ENCODE data around the gene IL24.
"Not testable (repeated sequence)": the region's sequence is repeated elsewhere in the genome, so short reads cannot be mapped to it uniquely, and the experiment has no call there.

Gene IL24

GRCh38 chr1:206897175-206897574, at the start of gene IL24:
TSS of gene IL24 (plus strand) at chr1:206897443. CDS start at chr1:206897833, 390 bp downstream.
- no peak for DNase-seq

- no peak for DNase-seq
These were observed 49.3 kb upstream of the IL24 start for GRCh38 chr1:206847946-206848345.

- no peak for DNase-seq
These were observed 46.8 kb upstream of the IL24 start for GRCh38 chr1:206850401-206850800.

- DNase-seq = no peak
These were observed 45.8 kb upstream of the IL24 start for GRCh38 chr1:206851341-206852010.

- not testable (repeated sequence) for DNase-seq
These were observed 44.6 kb upstream of the IL24 start for GRCh38 chr1:206852662-206853061.

- DNase-seq = not testable (repeated sequence)
These were observed 43.5 kb upstream of the IL24 start for GRCh38 chr1:206853696-206854095.

GRCh38 chr1:206854401-206855129, 42.7 kb upstream of the IL24 start:
- no peak for DNase-seq

- DNase-seq = no peak
These were observed 41.4 kb upstream of the IL24 start for GRCh38 chr1:206855859-206856258.

- DNase-seq = peak; percentile 24
These were observed 40.4 kb upstream of the IL24 start for GRCh38 chr1:206856674-206857464.

- DNase-seq = no peak
These were observed 38.1 kb upstream of the IL24 start for GRCh38 chr1:206859082-206859521.

- no peak for DNase-seq
These were observed 37.1 kb upstream of the IL24 start for GRCh38 chr1:206860165-206860564.

GRCh38 chr1:206863266-206863665, 34.0 kb upstream of the IL24 start:
- no peak for DNase-seq

- DNase-seq = peak; percentile 87
These were observed 32.1 kb upstream of the IL24 start, which contains the start of gene IL20 for GRCh38 chr1:206864939-206865671. TSS of gene IL20 (plus strand) at chr1:206865623. CDS start at chr1:206865853, 230 bp downstream.

GRCh38 chr1:206866062-206866461, 31.2 kb upstream of the IL24 start:
- no peak for DNase-seq

- no peak for DNase-seq
These were observed 30.0 kb upstream of the IL24 start for GRCh38 chr1:206867239-206867638.

GRCh38 chr1:206867716-206868115, 29.5 kb upstream of the IL24 start:
- DNase-seq = no peak

- DNase-seq = no peak
These were observed 29.0 kb upstream of the IL24 start for GRCh38 chr1:206868264-206868663.

GRCh38 chr1:206872139-206872538, 25.1 kb upstream of the IL24 start:
- no peak for DNase-seq

GRCh38 chr1:206873603-206874188, 23.5 kb upstream of the IL24 start:
- no peak for DNase-seq

GRCh38 chr1:206875752-206876377, 21.4 kb upstream of the IL24 start:
- DNase-seq = no peak

- no peak for DNase-seq
These were observed 18.8 kb upstream of the IL24 start for GRCh38 chr1:206878456-206878855.

GRCh38 chr1:206880314-206880713, 16.9 kb upstream of the IL24 start:
- DNase-seq = no peak

Data from activated T-cell treated with anti-CD3 and anti-CD28 coated beads, Interleukin-2, amount 50 U/mL, for 1 hour (primary cell).